Measurements from ENCODE around the gene VPS39.

GRCh38 chr15:42146551-42147430, 61.3 kb downstream of the VPS39 start:
- TF ChIP-seq FOXM1 (IDR thresholded peaks at IDR 0.05; ENCODE audit: borderline replicate concordance) (no peak), TARDBP (IDR thresholded peaks at IDR 0.05) (no peak), SUZ12 (IDR thresholded peaks at IDR 0.05) (no peak), ELF4 (IDR thresholded peaks at IDR 0.05) (no peak), CTBP1 (IDR thresholded peaks at IDR 0.05; ENCODE audit: borderline replicate concordance) (no peak), L3MBTL2 (conservative IDR thresholded peaks at IDR 0.05) (no peak), PKNOX1 (IDR thresholded peaks at IDR 0.05) (no peak)

All from HEK293T (cell line).